IMR-90 (cell line): ENCODE measurements around the gene GAL3ST3. TPM values are rescaled to one million over a fixed set of nuclear protein-coding genes. Genes with fewer than 3 reads are reported as not detected.

Source experiments
- ATAC-seq: fragments of 200-7000 bp; cut with Tn5 transposase; 2 replicates; pipeline ENCODE4 v1.9.1; 2020; ENCODE audit warnings: low read depth, mild to moderate bottlenecking, moderate library complexity
- BruUV-seq: library from RNA; stranded (reverse); fragments of 400-500 nt; replicated peaks from 2 replicates; lab custom pipeline; 2021; lab: Mats Ljungman, UMichigan
- CTCF ChIA-PET: fragments of 300-600 bp; formaldehyde crosslinking; extraction: SDS; loops from one replicate; lab custom pipeline; 2021; ENCODE audit warnings: antibody characterized with exemption; lab: Yijun Ruan, JAX
- POLR2A ChIA-PET: fragments of 300-600 bp; sonication (Branson Sonifier 250); formaldehyde crosslinking; loops from one replicate; lab custom pipeline; 2022; ENCODE audit warnings: antibody characterized with exemption; ENCODE audit not compliant: unreplicated experiment; lab: Charles Lee
- DNase-seq: peaks from one replicate; pipeline ENCODE4 v3.0.0; 2013
- H2AFZ ChIP-seq: replicated peaks from 2 replicates; pipeline ENCODE3; 2013; ENCODE audit warnings: low read length, mild to moderate bottlenecking; ENCODE audit not compliant: poor library complexity
- H2AK5ac ChIP-seq: 2 replicates; pipeline ENCODE4 v1.6.1; 2013; ENCODE audit warnings: low read depth, low read length, inconsistent platforms
- H2AK9ac ChIP-seq: replicated peaks from 2 replicates; pipeline ENCODE3; 2013; ENCODE audit warnings: mild to moderate bottlenecking, low read depth, low read length, moderate library complexity; ENCODE audit not compliant: poor library complexity
- H2BK120ac ChIP-seq: 2 replicates; pipeline ENCODE4 v1.6.1; 2013; ENCODE audit warnings: low read depth, low read length, inconsistent platforms
- H2BK15ac ChIP-seq: 3 replicates; pipeline ENCODE4 v1.6.1; 2013; ENCODE audit warnings: low read depth, low read length, inconsistent platforms
- H2BK20ac ChIP-seq: 2 replicates; pipeline ENCODE4 v1.6.1; 2013; ENCODE audit warnings: low read depth, mild to moderate bottlenecking, inconsistent platforms, low read length, moderate library complexity
- H2BK5ac ChIP-seq: 2 replicates; pipeline ENCODE4 v1.6.1; 2013; ENCODE audit warnings: mild to moderate bottlenecking, low read depth, low read length, inconsistent platforms; ENCODE audit not compliant: poor library complexity, severe bottlenecking
- H3K14ac ChIP-seq: replicated peaks from 2 replicates; pipeline ENCODE4 v1.6.1; 2013; ENCODE audit warnings: low read depth, low read length, inconsistent platforms
- H3K18ac ChIP-seq: 2 replicates; pipeline ENCODE4 v1.6.1; 2013; ENCODE audit warnings: low read depth, low read length, control low read depth
- H3K23ac ChIP-seq: 2 replicates; pipeline ENCODE4 v1.6.1; 2013; ENCODE audit warnings: low read depth, low read length, inconsistent platforms
- H3K27ac ChIP-seq: 2 replicates; pipeline ENCODE4 v1.5.1; 2013; ENCODE audit warnings: mild to moderate bottlenecking, control low read depth, low read length; ENCODE audit not compliant: insufficient read depth
- H3K27me3 ChIP-seq: 2 replicates; pipeline ENCODE4 v1.6.1; 2013; ENCODE audit warnings: low read length; ENCODE audit not compliant: control insufficient read depth, insufficient read depth
- H3K36me3 ChIP-seq: 2 replicates; pipeline ENCODE4 v1.6.1; 2013; ENCODE audit warnings: low read length, mixed read lengths; ENCODE audit not compliant: control insufficient read depth, insufficient read depth
- H3K4ac ChIP-seq: 2 replicates; pipeline ENCODE4 v1.6.1; 2013; ENCODE audit warnings: low read depth, low read length, inconsistent platforms
- H3K4me1 ChIP-seq: 2 replicates; pipeline ENCODE4 v1.6.1; 2013; ENCODE audit warnings: low read length, mixed read lengths; ENCODE audit not compliant: control insufficient read depth, insufficient read depth
- H3K4me2 ChIP-seq: 2 replicates; pipeline ENCODE4 v1.6.1; 2013; ENCODE audit warnings: low read depth, mild to moderate bottlenecking, control low read depth, low read length, moderate library complexity
- H3K4me3 ChIP-seq: 2 replicates; pipeline ENCODE4 v1.5.1; 2013; ENCODE audit warnings: low read depth, mild to moderate bottlenecking, control low read depth, low read length, moderate library complexity; ENCODE audit not compliant: insufficient read depth
- H3K56ac ChIP-seq: 2 replicates; pipeline ENCODE4 v1.6.1; 2013; ENCODE audit warnings: low read length, inconsistent platforms; ENCODE audit not compliant: insufficient read depth; ENCODE audit errors: extremely low read depth
- H3K79me1 ChIP-seq, 2 experiments: 2 replicates each; pipeline ENCODE4 v1.6.1; 2013; ENCODE audit warnings: low read length in 2 of 2, inconsistent platforms in 1 of 2, low read depth in 1 of 2
- H3K9ac ChIP-seq: 2 replicates; pipeline ENCODE4 v1.6.1; 2013; ENCODE audit warnings: low read depth, low read length, control low read depth
- H3K9me1 ChIP-seq: 2 replicates; pipeline ENCODE4 v1.6.1; 2013; ENCODE audit warnings: low read length, inconsistent platforms; ENCODE audit not compliant: insufficient read depth
- H3K9me3 ChIP-seq: 2 replicates; pipeline ENCODE4 v1.6.1; 2013; ENCODE audit warnings: low read length; ENCODE audit not compliant: control insufficient read depth, insufficient read depth
- H4K20me1 ChIP-seq: 2 replicates; pipeline ENCODE4 v1.6.1; 2013; ENCODE audit warnings: low read length, inconsistent platforms; ENCODE audit not compliant: insufficient read depth
- H4K5ac ChIP-seq: 2 replicates; pipeline ENCODE4 v1.6.1; 2013; ENCODE audit warnings: mild to moderate bottlenecking, low read depth, low read length, control low read depth
- H4K8ac ChIP-seq, 2 experiments: 2 replicates each; pipeline ENCODE4 v1.6.1; 2013; ENCODE audit warnings: low read depth in 2 of 2, low read length in 2 of 2, control low read depth in 1 of 2, inconsistent platforms in 1 of 2
- H4K91ac ChIP-seq: 2 replicates; pipeline ENCODE4 v1.6.1; 2013; ENCODE audit warnings: low read depth, low read length, inconsistent platforms; ENCODE audit not compliant: insufficient read depth
- BHLHE40 ChIP-seq: fragments of 150-350 bp; IDR thresholded peaks from 2 replicates; pipeline ENCODE4 v1.6.1; 2016; ENCODE audit warnings: mild to moderate bottlenecking, low read depth, low read length
- CEBPB ChIP-seq: IDR thresholded peaks from 2 replicates; pipeline ENCODE4 v1.6.1; 2012; ENCODE audit warnings: low read depth, low read length, improper control_type of control experiment
- CHD1 ChIP-seq: IDR thresholded peaks from 2 replicates; pipeline ENCODE4 v1.6.1; 2012; ENCODE audit warnings: low read depth, low read length, improper control_type of control experiment
- FOS ChIP-seq: fragments of 150-350 bp; IDR thresholded peaks from 2 replicates; pipeline ENCODE4 v1.6.1; 2016; ENCODE audit warnings: low read depth, low read length
- MAFK ChIP-seq: IDR thresholded peaks from 2 replicates; pipeline ENCODE4 v1.6.1; 2012; ENCODE audit warnings: low read depth, low read length, improper control_type of control experiment
- MAZ ChIP-seq: IDR thresholded peaks from 2 replicates; pipeline ENCODE4 v1.6.1; 2012; ENCODE audit warnings: low read depth, mild to moderate bottlenecking, low read length, improper control_type of control experiment, moderate library complexity, borderline replicate concordance
- MXI1 ChIP-seq: IDR thresholded peaks from 2 replicates; pipeline ENCODE4 v1.6.1; 2012; ENCODE audit warnings: low read depth, mild to moderate bottlenecking, low read length, moderate library complexity, borderline replicate concordance
- NFE2L2 ChIP-seq: fragments of 150-350 bp; IDR thresholded peaks from 2 replicates; pipeline ENCODE4 v1.6.1; 2016; ENCODE audit warnings: low read depth, mild to moderate bottlenecking, low read length
- RAD21 ChIP-seq: IDR thresholded peaks from 2 replicates; pipeline ENCODE4 v1.6.1; 2012; ENCODE audit warnings: low read length, improper control_type of control experiment
- WGBS, 2 experiments: methylation state at CpG; one replicate each; pipeline versions ENCODE4 v1.1.5 to v1.1.7; 2013; ENCODE audit warnings: missing lambda C conversion rate in 2 of 2; ENCODE audit not compliant: insufficient read length in 1 of 2; ENCODE audit errors: extremely low coverage in 2 of 2; 5-methylcytosine and 5-hydroxymethylcytosine counted together
- dilution Hi-C: fragments of 300-500 bp; cut with HindIII; formaldehyde crosslinking; loops from one replicate; pipeline ENCODE4 v1.14.3; 2018; ENCODE audit warnings: low sequenced_read_pairs; ENCODE audit not compliant: unreplicated experiment
- in situ Hi-C: fragments of 300-500 bp; cut with MboI; formaldehyde crosslinking; loops from 3 replicates; pipeline ENCODE4 v1.14.3; 2019; ENCODE audit warnings: low sequenced_read_pairs, inconsistent platforms, mixed read lengths
- intact Hi-C: fragments of 100-400 bp; cut with micrococcal nuclease; formaldehyde crosslinking; loops from 2 replicates; pipeline ENCODE4 v1.10.0; 2022
- polyA plus RNA-seq, 3 experiments: library from polyadenylated mRNA; depleted of rRNA; stranded (reverse); fragments of >200 nt; gene quantifications; 2 replicates each; pipeline ENCODE4 v1.2.3, GENCODE V29; 2012; ENCODE audit warnings: low replicate concordance in 1 of 3
- total RNA-seq: library from RNA; depleted of rRNA; stranded (reverse); fragments of >200 nt; gene quantifications from 2 replicates; pipeline ENCODE4 v1.2.3, GENCODE V29; 2012
- TF ChIP-seq, protein P1 (sequence below): fragments of 150-350 bp; IDR thresholded peaks from 2 replicates; pipeline ENCODE4 v1.6.1; 2016; ENCODE audit warnings: low read depth, mild to moderate bottlenecking, low read length, moderate library complexity, borderline replicate concordance
- TF ChIP-seq, protein P2 (sequence below): conservative IDR thresholded peaks from 2 replicates; pipeline ENCODE4 v1.5.1; 2012; ENCODE audit warnings: mild to moderate bottlenecking, low read depth, low read length, improper control_type of control experiment
- TF ChIP-seq, protein P3 (sequence below): fragments of 150-350 bp; IDR thresholded peaks from 2 replicates; pipeline ENCODE4 v1.6.1; 2017; ENCODE audit warnings: mild to moderate bottlenecking, antibody characterized with exemption, low read length, low read depth

The GAL3ST3 gene
- total and polyA plus RNA-seq, 2 of the 4 experiments (the other 2 are of a cell fraction), result 0.19 TPM; not detected in 1

DNA sequence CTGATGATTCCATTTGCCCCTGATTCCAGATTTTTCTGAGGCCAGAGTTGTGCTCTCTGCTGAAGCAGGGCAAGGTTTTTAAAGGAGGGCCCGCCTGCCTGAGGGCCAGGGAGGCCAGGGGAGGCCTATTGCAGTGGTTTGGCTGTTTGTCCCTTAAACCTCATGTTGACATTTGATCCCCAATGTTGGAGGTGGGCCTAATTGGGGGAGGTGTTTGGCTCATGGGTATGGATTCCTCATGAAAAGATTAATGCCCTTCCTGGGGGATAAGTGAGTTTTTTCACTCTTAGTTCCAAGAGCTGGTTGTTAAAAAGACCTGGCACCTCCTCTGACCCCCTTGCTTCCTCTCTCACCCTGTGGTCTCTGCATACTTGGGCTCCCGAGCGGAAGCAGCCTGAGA is 9.2 kb downstream of the GAL3ST3 start:
- H2BK5ac ChIP-seq, result no peak overlapping the region
- H3K27ac ChIP-seq, result no peak overlapping the region
- no peaks in the 10 kb centered on the region for H3K79me1 ChIP-seq
- H3K23ac ChIP-seq, result no peak overlapping the region
- H3K36me3 ChIP-seq, result no peaks in the 10 kb centered on the region
- H4K8ac ChIP-seq, result no peak overlapping the region
- TF ChIP-seq MAZ, result no peak
- no peak for TF ChIP-seq MXI1
- no peak for TF ChIP-seq CHD1
- TF ChIP-seq RAD21, result no peak
- TF ChIP-seq, protein P1, sequence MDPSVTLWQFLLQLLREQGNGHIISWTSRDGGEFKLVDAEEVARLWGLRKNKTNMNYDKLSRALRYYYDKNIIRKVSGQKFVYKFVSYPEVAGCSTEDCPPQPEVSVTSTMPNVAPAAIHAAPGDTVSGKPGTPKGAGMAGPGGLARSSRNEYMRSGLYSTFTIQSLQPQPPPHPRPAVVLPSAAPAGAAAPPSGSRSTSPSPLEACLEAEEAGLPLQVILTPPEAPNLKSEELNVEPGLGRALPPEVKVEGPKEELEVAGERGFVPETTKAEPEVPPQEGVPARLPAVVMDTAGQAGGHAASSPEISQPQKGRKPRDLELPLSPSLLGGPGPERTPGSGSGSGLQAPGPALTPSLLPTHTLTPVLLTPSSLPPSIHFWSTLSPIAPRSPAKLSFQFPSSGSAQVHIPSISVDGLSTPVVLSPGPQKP, result no peak
- no peak for TF ChIP-seq FOS
- no peak for TF ChIP-seq MAFK
- TF ChIP-seq, protein P2, sequence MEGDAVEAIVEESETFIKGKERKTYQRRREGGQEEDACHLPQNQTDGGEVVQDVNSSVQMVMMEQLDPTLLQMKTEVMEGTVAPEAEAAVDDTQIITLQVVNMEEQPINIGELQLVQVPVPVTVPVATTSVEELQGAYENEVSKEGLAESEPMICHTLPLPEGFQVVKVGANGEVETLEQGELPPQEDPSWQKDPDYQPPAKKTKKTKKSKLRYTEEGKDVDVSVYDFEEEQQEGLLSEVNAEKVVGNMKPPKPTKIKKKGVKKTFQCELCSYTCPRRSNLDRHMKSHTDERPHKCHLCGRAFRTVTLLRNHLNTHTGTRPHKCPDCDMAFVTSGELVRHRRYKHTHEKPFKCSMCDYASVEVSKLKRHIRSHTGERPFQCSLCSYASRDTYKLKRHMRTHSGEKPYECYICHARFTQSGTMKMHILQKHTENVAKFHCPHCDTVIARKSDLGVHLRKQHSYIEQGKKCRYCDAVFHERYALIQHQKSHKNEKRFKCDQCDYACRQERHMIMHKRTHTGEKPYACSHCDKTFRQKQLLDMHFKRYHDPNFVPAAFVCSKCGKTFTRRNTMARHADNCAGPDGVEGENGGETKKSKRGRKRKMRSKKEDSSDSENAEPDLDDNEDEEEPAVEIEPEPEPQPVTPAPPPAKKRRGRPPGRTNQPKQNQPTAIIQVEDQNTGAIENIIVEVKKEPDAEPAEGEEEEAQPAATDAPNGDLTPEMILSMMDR, result no peak
- TF ChIP-seq BHLHE40, result no peak
- TF ChIP-seq CEBPB, result no peak
- TF ChIP-seq, protein P3, sequence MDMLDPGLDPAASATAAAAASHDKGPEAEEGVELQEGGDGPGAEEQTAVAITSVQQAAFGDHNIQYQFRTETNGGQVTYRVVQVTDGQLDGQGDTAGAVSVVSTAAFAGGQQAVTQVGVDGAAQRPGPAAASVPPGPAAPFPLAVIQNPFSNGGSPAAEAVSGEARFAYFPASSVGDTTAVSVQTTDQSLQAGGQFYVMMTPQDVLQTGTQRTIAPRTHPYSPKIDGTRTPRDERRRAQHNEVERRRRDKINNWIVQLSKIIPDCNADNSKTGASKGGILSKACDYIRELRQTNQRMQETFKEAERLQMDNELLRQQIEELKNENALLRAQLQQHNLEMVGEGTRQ, result no peak
- TF ChIP-seq NFE2L2, result no peak
- H3K4ac ChIP-seq, result no peak overlapping the region
- H3K4me3 ChIP-seq, result no peak overlapping the region
- 0 out of 2 replicates have a peak, but pooled peaks cover 3% of the 10 kb centered on the region for H4K20me1 ChIP-seq
- no peak for ATAC-seq
- H3K27me3 ChIP-seq, result peaks cover 17% of the 10 kb centered on the region
- H4K5ac ChIP-seq, result no peak overlapping the region
- H3K9ac ChIP-seq, result no peak overlapping the region
- H3K4me1 ChIP-seq, result no peaks in the 10 kb centered on the region; the same call in 1 of the 2 replicates
- H3K4me2 ChIP-seq, result no peak overlapping the region
- WGBS, 2 experiments, result 44% methylated on average over 2 of the region's 3 CpGs; no CpG with 5 or more reads in 1 of the 2 experiments
- dilution Hi-C loops, result no loop called here
- H3K9me1 ChIP-seq, result no peaks in the 10 kb centered on the region
- no peak for DNase-seq
- H3K18ac ChIP-seq, result no peak overlapping the region
- no peak overlapping the region for H3K56ac ChIP-seq
- ChIA-PET POLR2A (no interaction called here), CTCF (no interaction called here)
- in situ Hi-C loops, result no loop called here
- peaks cover 7% of the 10 kb centered on the region; the same call in 1 of the 2 replicates for H3K9me3 ChIP-seq
- H2BK15ac ChIP-seq, result no peak overlapping the region
- H4K91ac ChIP-seq, result no peak overlapping the region
- H2AK9ac ChIP-seq, result no peak overlapping the region
- H2BK20ac ChIP-seq, result no peak overlapping the region
- H2AK5ac ChIP-seq, result no peak overlapping the region
- no peak overlapping the region for H2AFZ ChIP-seq
- intact Hi-C loops, result no loop called here
- no peak overlapping the region for H2BK120ac ChIP-seq
- no TSS peak for BruUV-seq
- no peak overlapping the region for H3K14ac ChIP-seq
